ENCODE data around the gene C9orf50. TPM values are rescaled to one million over a fixed set of nuclear protein-coding genes. Genes with fewer than 3 reads are reported as not detected.

The C9orf50 gene
- total RNA-seq, 1 experiment from 2014 or later: not detected

GRCh38 chr9:129572052-129572425 lies 48.9 kb downstream of the C9orf50 start:
- Histone ChIP-seq H3K4me3 (ENCODE audit: low read depth in 2 of 2, low read length in 2 of 2) (no peak overlapping the region), H3K36me3 (ENCODE audit: control insufficient read depth, insufficient read depth, low read length) (no peaks in the 10 kb centered on the region), H3K4me1 (ENCODE audit: control insufficient read depth, insufficient read depth, low read length) (peaks cover 6% of the 10 kb centered on the region), H3K9me3 (ENCODE audit: control insufficient read depth, insufficient read depth, low read depth, low read length) (no peaks in the 10 kb centered on the region), H3K27me3 (ENCODE audit: control insufficient read depth, insufficient read depth, low read length) (no peaks in the 10 kb centered on the region), H3K27ac (ENCODE audit: low read length) (no peak overlapping the region)
- TF ChIP-seq REST (IDR thresholded peaks at IDR 0.05; ENCODE audit: insufficient read depth in 1 of 2, low read depth in 2 of 2, low read length in 1 of 2): no peak
- TF ChIP-seq, protein P1, sequence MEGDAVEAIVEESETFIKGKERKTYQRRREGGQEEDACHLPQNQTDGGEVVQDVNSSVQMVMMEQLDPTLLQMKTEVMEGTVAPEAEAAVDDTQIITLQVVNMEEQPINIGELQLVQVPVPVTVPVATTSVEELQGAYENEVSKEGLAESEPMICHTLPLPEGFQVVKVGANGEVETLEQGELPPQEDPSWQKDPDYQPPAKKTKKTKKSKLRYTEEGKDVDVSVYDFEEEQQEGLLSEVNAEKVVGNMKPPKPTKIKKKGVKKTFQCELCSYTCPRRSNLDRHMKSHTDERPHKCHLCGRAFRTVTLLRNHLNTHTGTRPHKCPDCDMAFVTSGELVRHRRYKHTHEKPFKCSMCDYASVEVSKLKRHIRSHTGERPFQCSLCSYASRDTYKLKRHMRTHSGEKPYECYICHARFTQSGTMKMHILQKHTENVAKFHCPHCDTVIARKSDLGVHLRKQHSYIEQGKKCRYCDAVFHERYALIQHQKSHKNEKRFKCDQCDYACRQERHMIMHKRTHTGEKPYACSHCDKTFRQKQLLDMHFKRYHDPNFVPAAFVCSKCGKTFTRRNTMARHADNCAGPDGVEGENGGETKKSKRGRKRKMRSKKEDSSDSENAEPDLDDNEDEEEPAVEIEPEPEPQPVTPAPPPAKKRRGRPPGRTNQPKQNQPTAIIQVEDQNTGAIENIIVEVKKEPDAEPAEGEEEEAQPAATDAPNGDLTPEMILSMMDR (IDR thresholded peaks at IDR 0.05): no peak
- TF ChIP-seq TCF7L2 (IDR thresholded peaks at IDR 0.05; ENCODE audit: low read depth, low read length): no peak
- no peak for TF ChIP-seq POLR2AphosphoS5 (IDR thresholded peaks at IDR 0.05; ENCODE audit: low read depth, low read length)
- no peak for TF ChIP-seq SIN3A (IDR thresholded peaks at IDR 0.05; ENCODE audit: borderline replicate concordance, insufficient read depth, low read depth, low read length)
- in situ Hi-C loops (cut with HindIII; ENCODE audit: low pct_unique_long_range_greater_than_20kb, low sequenced_read_pairs) (no loop called here), intact Hi-C loops (cut with micrococcal nuclease; ENCODE audit: unreplicated experiment) (no loop called here)
- DNase-seq (ENCODE audit: low read depth, low spot score) (no peak), ATAC-seq (no peak)
- ChIA-PET CTCF (no interaction called here), POLR2A (no interaction called here)
- BruUV-seq (replicated peaks): no TSS peak

- ChIA-PET POLR2A (no interaction called here), CTCF (interaction anchor here (0.6 kb wide), 1 partner anchor 227 kb away, joined by 3 read pairs; no protein-coding TSS in a partner anchor)
- Histone ChIP-seq H3K27me3 (ENCODE audit: control insufficient read depth, insufficient read depth, low read length) (no peaks in the 10 kb centered on the region), H3K36me3 (ENCODE audit: control insufficient read depth, insufficient read depth, low read length) (no peaks in the 10 kb centered on the region), H3K27ac (ENCODE audit: low read length) (peak overlapping the region; percentile 69), H3K4me3 (ENCODE audit: low read depth in 2 of 2, low read length in 2 of 2) (no peak overlapping the region), H3K9me3 (ENCODE audit: control insufficient read depth, insufficient read depth, low read depth, low read length) (no peaks in the 10 kb centered on the region), H3K4me1 (ENCODE audit: control insufficient read depth, insufficient read depth, low read length) (peaks cover 6% of the 10 kb centered on the region)
- ATAC-seq (no peak), DNase-seq (ENCODE audit: low read depth, low spot score) (no peak)
- in situ Hi-C loops (cut with HindIII; ENCODE audit: low pct_unique_long_range_greater_than_20kb, low sequenced_read_pairs): no loop called here
- BruUV-seq (replicated peaks): no TSS peak
- intact Hi-C loops (cut with micrococcal nuclease; ENCODE audit: unreplicated experiment): no loop called here
- TF ChIP-seq REST (IDR thresholded peaks at IDR 0.05; ENCODE audit: insufficient read depth in 1 of 2, low read depth in 2 of 2, low read length in 1 of 2) (no peak), SIN3A (IDR thresholded peaks at IDR 0.05; ENCODE audit: borderline replicate concordance, insufficient read depth, low read depth, low read length) (no peak), POLR2AphosphoS5 (IDR thresholded peaks at IDR 0.05; ENCODE audit: low read depth, low read length) (no peak), TCF7L2 (IDR thresholded peaks at IDR 0.05; ENCODE audit: low read depth, low read length) (no peak)
- TF ChIP-seq, protein P1 (IDR thresholded peaks at IDR 0.05): no peak
Observed at GRCh38 chr9:129571298-129572051, 49.4 kb downstream of the C9orf50 start.

Measured in Panc1 (cell line).